Limb (tissue), 2 donors: ENCODE data around the gene MCRIP1.

Experiments used
- DNase-seq, 2 donors: peaks; one replicate each; pipeline ENCODE4 v3.0.0-alpha.2; 2016; ENCODE audit errors: extremely low spot score in 2 of 2

The MCRIP1 gene

GRCh38 chr17:81833160-81833920 lies at the start of gene MCRIP1:
Gene MCRIP1, minus strand, starts transcription at chr17:81833291. Its CDS starts 8,785 bp downstream, at chr17:81824506.
- DNase-seq: peak; percentile 91 to 97

- no peak for DNase-seq
Observed at GRCh38 chr17:81879121-81879520, 46.0 kb upstream of the MCRIP1 start.

- no peak for DNase-seq
Observed at GRCh38 chr17:81878294-81878693, 45.2 kb upstream of the MCRIP1 start.

- no peak for DNase-seq
Observed at GRCh38 chr17:81877569-81877968, 44.5 kb upstream of the MCRIP1 start.

- peak; percentile 91 to 95 for DNase-seq
Observed at GRCh38 chr17:81871387-81872230, 38.5 kb upstream of the MCRIP1 start.

GRCh38 chr17:81870981-81871386 lies 37.9 kb upstream of the MCRIP1 start, which contains the start of gene ARHGDIA:
Gene ARHGDIA, minus strand, starts transcription at chr17:81871337. Its CDS starts 1,407 bp downstream, at chr17:81869930.
- no peak for DNase-seq

- peak in 1 of 2 donors; percentile 65 for DNase-seq
Observed at GRCh38 chr17:81870131-81870980, 37.3 kb upstream of the MCRIP1 start.

GRCh38 chr17:81869221-81870130 lies 36.4 kb upstream of the MCRIP1 start:
- peak in 1 of 2 donors; percentile 81 for DNase-seq

GRCh38 chr17:81868674-81869220 lies 35.7 kb upstream of the MCRIP1 start:
- DNase-seq: peak in 1 of 2 donors; percentile 61

- no peak for DNase-seq
Observed at GRCh38 chr17:81867991-81868673, 35.0 kb upstream of the MCRIP1 start.

- no peak for DNase-seq
Observed at GRCh38 chr17:81867170-81867990, 34.3 kb upstream of the MCRIP1 start.

- DNase-seq: no peak
Observed at GRCh38 chr17:81866440-81867169, 33.5 kb upstream of the MCRIP1 start.

- DNase-seq: peak in 1 of 2 donors; percentile 51
Observed at GRCh38 chr17:81865733-81866439, 32.8 kb upstream of the MCRIP1 start.

- no peak for DNase-seq
Observed at GRCh38 chr17:81865358-81865732, 32.3 kb upstream of the MCRIP1 start.

GRCh38 chr17:81863833-81864768 lies 31.0 kb upstream of the MCRIP1 start:
- DNase-seq: no peak

- DNase-seq: no peak
Observed at GRCh38 chr17:81863123-81863675, 30.1 kb upstream of the MCRIP1 start.
